ENCODE data around the gene CORO2B. TPM values are rescaled to one million over a fixed set of nuclear protein-coding genes. Genes with fewer than 3 reads are reported as not detected.

Gene CORO2B
- total RNA-seq, 2 donors from 2014 or later: 4.3 to 8.5 TPM

- Histone ChIP-seq H3K27me3 (replicated peaks; ENCODE audit: insufficient read depth) (no peaks in the 10 kb centered on the region), H3K36me3 (no peaks in the 10 kb centered on the region), H3K9me3 (no peaks in the 10 kb centered on the region), H3K4me3 (no peak overlapping the region), H3K4me1 (ENCODE audit: control insufficient read depth in 1 of 2, low read depth in 2 of 2) (peaks cover 2 to 75% of the 10 kb centered on the region in 2 donors), H3K27ac (peak overlapping the region; percentile 6 to 29)
- TF ChIP-seq CTCF (IDR thresholded peaks at IDR 0.05): no peak
- ATAC-seq (ENCODE audit: insufficient number of reproducible peaks, low FRiP score, low read depth) (peak; percentile 20), DNase-seq (ENCODE audit: low spot score) (no peak)
Measured at GRCh38 chr15:68586274-68586961, 7.6 kb downstream of the CORO2B start.

GRCh38 chr15:68587769-68588385, 9.1 kb downstream of the CORO2B start:
- peaks cover 2 to 63% of the 10 kb centered on the region in 2 donors for H3K4me1 ChIP-seq (ENCODE audit: control insufficient read depth in 1 of 2, low read depth in 2 of 2)
- DNase-seq (ENCODE audit: low spot score): no peak
- H3K4me3 ChIP-seq: no peak overlapping the region
- no peak for ATAC-seq (ENCODE audit: insufficient number of reproducible peaks, low FRiP score, low read depth)
- H3K36me3 ChIP-seq: no peaks in the 10 kb centered on the region
- TF ChIP-seq CTCF (IDR thresholded peaks at IDR 0.05): no peak
- no peaks in the 10 kb centered on the region for H3K27me3 ChIP-seq (replicated peaks; ENCODE audit: insufficient read depth)
- H3K27ac ChIP-seq: no peak overlapping the region
- H3K9me3 ChIP-seq: no peaks in the 10 kb centered on the region

GRCh38 chr15:68589053-68589452, 10.3 kb downstream of the CORO2B start:
- Histone ChIP-seq H3K27me3 (replicated peaks; ENCODE audit: insufficient read depth) (no peaks in the 10 kb centered on the region), H3K4me1 (ENCODE audit: control insufficient read depth in 1 of 2, low read depth in 2 of 2) (peaks cover 2 to 51% of the 10 kb centered on the region in 2 donors), H3K4me3 (no peak overlapping the region), H3K27ac (peak overlapping the region; percentile 52 to 62), H3K9me3 (no peaks in the 10 kb centered on the region), H3K36me3 (no peaks in the 10 kb centered on the region)
- no peak for TF ChIP-seq CTCF (IDR thresholded peaks at IDR 0.05)
- ATAC-seq (ENCODE audit: insufficient number of reproducible peaks, low FRiP score, low read depth): no peak
- DNase-seq (ENCODE audit: low spot score): no peak

- ATAC-seq (ENCODE audit: insufficient number of reproducible peaks, low FRiP score, low read depth) (no peak), DNase-seq (ENCODE audit: low spot score) (no peak)
- TF ChIP-seq CTCF (IDR thresholded peaks at IDR 0.05): no peak
- no peak overlapping the region for H3K4me3 ChIP-seq
- H3K4me1 ChIP-seq (ENCODE audit: control insufficient read depth in 1 of 2, low read depth in 2 of 2): peaks cover 0 to 41% of the 10 kb centered on the region in 2 donors
- H3K9me3 ChIP-seq: no peaks in the 10 kb centered on the region
- H3K27ac ChIP-seq: peak overlapping the region; percentile 52 to 62
- no peaks in the 10 kb centered on the region for H3K27me3 ChIP-seq (replicated peaks; ENCODE audit: insufficient read depth)
- H3K36me3 ChIP-seq: no peaks in the 10 kb centered on the region
Measured at GRCh38 chr15:68589783-68590710, 11.3 kb downstream of the CORO2B start.
